T47D (cell line): ENCODE data around the gene CROCC2.

Experiments
- DNase-seq, 2 experiments: peaks; one replicate each; pipeline versions ENCODE4 v3.0.0 to v3.0.0-alpha.2; 2011 to 2012; ENCODE audit warnings: low read depth in 1 of 2, low spot score in 1 of 2
- JUND ChIP-seq: IDR thresholded peaks from 2 replicates; pipeline ENCODE4 v1.6.1; 2012; ENCODE audit warnings: low read depth
- in situ Hi-C: cut with HindIII; loops from 2 replicates; pipeline ENCODE4 v1.10.0; 2016; ENCODE audit warnings: low sequenced_read_pairs, low pct_unique_long_range_greater_than_20kb

The CROCC2 gene

DNA sequence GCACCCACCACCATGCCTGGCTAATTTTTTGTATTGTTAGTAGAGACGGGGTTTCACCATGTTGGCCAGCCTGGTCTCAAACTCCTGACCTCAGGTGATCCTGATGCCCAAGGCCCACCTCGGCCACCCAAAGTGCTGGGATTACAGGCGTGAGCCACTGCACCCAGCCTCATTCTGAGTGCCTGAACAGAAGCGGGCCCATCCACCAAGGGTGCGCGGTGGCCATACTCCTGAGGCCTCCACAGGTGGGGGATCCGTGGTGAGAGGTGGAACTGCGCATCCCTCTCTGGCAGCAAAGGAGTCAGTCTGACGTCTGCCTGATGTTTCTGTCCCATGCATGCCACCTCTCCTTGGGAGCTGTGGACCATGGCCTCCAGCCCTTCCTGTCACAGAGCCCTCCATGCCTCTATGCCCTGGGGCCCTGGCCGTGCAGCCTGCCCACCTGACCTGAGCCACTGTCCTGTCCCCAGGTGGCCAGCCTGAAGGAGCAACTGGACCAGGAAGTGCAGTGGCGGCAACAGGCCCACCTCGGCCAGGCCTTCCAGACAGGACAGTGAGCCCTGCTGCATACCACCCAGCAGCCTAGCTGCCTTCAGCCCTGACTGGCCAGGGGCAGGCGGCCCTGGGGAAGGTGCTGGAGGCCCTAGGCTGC is 84.7 kb downstream of the CROCC2 start:
- TF ChIP-seq JUND = no peak
- in situ Hi-C loops = no loop called here
- DNase-seq = no peak

DNA sequence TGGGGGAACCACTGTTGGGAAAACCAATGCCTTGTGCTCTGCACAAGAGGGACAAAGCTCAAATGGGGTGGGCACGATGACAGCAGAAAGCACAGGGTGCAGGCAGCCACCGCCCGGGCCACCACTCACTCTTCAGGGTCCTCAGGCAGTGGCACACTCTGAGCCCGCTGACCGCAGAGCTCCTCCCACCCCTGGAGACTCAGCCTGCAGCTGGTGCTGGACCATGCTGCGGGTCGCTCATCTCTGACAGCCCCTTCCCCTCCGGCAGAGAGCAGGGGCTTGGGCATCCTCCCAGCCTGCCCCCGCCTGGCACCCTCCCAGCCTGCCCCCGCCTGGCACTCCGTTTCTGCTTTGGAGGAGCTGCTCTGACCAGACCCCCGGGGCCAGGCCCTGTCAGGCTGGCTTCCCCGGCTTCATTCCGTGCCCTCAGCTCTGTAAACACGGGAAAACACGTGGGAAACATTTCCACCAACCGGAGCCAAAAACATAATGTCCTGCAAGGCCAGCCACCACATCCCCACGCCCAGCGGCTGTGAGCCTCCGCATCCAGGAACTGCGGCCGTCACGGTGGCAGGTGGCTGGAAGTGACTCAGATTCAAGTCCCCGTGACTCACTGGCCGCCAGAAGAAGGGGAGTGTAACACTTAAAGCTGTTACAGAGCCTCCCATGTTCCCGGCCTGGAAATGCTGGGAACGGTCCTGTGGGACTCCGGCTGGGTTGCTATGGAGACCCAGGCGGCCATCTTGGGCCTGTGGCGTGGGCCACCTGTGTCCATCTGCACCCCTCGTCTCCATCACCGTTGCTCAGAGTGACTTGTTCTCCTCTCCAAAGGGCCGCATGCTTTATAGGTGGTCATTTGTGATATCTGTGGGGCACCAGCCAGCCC is 85.5 kb downstream of the CROCC2 start:
- in situ Hi-C loops = no loop called here
- peak in 1 of 2 experiments; percentile 80 for DNase-seq
- TF ChIP-seq JUND = no peak

DNA sequence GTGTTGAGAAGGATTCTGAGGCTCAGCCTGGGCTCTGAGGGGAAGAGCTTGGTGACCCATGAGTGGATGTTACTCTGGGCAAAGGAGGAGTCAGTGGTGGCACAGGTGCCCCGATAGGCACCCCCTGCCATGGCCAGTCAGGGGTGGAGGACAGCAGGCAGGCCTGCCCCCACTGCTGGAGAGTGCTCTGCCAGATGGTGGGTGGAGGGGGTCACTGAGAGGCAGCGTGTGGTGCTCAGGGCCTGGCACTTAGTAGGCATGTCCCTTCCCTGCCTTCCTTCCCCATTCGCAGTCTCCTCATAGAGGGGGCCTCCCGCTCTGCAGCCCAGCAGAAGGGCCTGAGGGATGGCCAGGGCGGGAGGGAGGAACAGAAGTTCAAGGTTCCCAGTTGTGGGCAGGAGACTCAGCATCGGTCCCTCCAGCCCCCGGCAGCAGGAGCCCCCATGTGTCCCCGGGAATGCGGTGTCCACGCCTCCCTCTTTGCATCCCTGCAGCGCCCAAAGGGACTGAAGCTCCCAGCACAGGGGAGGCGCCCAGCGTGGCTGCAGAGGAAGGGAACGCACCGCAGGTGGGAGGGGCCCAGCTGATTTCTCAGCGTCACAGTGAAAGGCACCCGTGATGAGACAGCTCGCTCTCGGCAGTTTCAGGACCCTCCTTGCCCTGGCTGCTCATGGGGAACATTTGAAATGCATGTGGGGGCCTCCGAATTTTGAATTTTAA is 86.6 kb downstream of the CROCC2 start:
- no peak for DNase-seq
- in situ Hi-C loops = no loop called here
- no peak for TF ChIP-seq JUND

DNA sequence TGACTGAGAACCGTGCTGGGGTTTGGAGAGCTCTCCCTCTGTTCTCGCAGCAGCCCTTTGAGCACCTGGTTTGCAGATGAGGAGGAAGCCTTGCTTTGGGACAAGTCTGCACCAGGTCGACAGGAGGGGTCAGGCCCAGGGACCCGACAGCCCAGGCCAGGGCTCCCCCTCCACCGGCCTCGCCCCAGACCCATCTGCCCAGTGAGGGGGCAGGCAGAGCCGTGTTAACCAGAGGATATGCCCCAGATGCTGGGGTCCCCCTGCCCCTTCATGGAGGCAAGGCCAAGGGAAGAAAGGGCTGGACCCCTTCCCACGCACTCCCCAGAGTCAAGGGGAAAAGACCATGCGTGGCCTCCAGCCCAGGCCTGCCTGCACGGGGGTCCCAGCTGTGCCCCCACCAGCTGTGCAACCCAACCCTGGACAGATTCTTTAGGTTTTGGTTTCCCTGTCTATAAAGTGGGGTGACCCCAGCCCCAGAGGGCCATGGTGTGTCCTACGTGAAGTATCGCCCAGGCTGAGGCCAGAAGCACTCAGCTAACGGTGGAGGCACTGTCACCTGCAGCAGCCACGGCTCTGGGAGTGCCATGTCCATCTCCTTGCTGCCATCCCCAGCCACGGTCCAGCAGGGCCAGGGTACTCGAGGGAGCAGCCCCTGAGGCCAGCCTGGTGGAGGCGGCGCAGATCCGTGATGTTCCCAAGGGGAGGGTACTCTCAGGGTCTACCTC is 87.5 kb downstream of the CROCC2 start:
- TF ChIP-seq JUND = no peak
- in situ Hi-C loops = no loop called here
- no peak for DNase-seq

DNA sequence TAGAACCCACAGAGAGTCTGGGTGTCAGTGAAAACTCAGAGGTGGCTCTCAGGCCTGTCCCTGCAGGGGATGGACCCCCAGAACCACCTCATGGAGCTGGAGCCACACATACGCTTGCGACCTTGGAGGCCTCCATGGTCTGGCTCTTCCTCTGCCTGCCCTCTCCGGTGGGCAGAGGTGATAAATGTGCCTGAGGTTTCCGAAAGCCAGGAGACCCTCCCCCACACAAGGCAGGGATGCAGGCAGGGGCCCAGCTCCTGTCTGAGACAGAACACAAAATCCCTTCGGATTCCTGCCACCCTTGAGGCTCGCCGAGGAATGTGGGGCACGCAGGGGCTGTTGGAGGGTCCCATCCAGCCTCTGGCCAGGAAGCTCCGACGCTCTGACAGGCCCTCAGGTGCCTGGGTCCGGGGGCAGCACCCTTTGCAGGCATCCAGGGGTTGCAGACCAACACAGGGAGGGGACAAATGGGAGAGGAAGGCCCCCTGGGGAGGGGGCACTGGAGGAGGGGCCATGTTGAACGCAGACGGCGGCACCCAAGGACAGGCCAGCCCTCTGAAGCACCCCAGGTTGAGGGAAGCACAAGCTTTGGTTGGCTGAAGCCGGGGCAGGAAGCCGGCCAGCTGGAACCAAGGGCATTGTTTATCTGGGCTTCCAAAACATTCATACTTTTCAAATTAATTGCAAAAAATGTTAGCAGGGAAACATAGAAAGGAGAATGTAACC is 88.2 kb downstream of the CROCC2 start:
- in situ Hi-C loops = no loop called here
- no peak for TF ChIP-seq JUND

DNA sequence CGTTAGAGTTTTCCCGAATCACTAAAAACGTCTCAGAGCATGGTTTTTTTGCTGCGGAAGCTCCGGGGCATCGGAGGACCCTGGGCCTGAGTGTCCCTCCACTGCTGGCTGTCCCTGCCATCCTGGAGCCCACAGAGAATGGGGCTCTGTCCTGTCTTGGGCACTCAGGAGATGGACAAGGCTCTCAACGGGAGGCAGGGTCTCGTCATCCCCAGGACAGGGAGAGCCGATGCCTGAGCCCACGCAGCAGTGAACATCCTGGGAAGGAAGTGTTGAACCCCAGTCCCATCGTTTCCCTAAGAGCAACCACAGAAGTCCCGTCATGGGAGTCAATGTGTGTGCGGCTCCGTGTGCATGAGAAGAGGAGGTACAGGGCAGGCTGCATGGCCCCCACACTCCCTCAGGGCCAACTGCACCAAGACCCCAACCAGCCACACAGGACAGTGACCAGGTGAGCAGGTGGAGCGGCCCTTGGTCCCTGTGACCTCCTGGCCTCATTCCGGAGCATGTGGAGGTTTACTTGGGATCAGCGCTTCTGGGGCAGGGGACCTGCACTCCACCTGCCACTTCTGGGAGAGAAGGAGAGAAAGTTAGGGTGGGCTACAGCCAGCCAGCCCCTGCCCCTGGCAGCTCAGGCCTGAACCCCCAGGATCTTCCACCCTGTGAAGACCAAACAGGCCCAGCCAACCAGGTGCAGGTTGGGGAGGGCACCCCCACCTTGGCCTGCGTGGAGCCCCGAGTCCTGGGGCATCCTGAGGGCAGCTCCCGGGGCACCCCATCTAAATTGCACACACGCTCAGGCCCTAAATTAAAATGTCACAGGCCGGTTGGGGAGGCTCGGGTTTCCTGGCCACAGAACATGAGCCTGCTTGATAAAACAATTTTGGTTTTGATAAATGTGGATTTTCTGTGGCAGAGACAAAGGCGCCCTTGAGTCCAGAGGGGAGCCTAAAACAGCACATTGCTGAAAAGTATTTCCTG is 89.2 kb downstream of the CROCC2 start:
- DNase-seq = no peak
- in situ Hi-C loops = no loop called here
- TF ChIP-seq JUND = no peak

More for the DNA sequence above, 88.2 kb downstream of the CROCC2 start:
- no peak for DNase-seq

DNA sequence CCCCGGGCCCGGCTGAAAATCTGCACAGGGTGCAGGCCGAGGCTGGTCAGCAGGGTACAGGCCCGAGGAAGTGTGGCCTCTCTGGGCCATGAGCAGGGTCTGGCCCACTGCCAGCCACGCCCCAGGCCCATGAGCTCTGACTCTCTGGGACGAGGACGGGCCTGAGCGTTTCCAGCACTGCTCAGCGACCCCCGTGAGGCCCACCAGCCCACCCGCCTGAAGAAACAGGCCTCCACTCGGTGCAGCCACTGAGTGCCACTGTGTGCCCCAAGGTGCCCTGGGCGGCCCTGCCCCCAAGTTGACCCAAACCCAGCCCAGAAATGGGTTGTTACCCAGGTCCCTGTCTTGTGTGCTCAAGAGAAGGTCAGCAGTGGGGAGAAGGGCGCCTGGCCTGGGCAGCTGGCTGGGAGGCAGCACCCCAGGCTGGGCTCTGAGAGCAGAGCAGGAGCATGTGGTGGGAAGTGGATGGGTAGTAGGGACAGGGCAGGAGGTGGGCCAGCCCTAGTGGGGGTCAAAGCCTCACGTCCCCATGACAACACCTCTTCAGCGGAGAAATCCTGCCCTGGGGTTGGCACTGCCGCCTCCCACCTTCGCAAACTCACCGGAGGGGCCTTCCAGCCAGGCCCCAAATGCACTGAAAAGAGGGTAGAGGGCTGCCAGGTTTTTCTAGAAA is 90.2 kb downstream of the CROCC2 start:
- in situ Hi-C loops = no loop called here
- no peak for TF ChIP-seq JUND
- DNase-seq = no peak

DNA sequence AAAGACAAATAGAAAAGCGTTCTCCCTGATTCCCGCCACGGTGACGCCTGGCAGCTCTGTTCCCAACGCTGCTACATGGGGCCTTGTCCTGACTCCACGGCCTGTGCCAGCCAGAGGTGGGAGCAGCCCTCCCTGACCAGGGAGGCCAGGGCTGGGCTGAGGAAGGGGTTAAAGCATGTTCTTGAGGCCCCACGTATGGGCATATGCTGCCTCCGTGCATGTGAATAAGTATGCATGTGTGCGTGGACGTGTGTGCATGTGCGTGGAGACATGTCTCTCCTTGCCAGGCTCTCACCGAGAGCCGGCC is 90.7 kb downstream of the CROCC2 start:
- DNase-seq = no peak
- in situ Hi-C loops = no loop called here
- TF ChIP-seq JUND = no peak

DNA sequence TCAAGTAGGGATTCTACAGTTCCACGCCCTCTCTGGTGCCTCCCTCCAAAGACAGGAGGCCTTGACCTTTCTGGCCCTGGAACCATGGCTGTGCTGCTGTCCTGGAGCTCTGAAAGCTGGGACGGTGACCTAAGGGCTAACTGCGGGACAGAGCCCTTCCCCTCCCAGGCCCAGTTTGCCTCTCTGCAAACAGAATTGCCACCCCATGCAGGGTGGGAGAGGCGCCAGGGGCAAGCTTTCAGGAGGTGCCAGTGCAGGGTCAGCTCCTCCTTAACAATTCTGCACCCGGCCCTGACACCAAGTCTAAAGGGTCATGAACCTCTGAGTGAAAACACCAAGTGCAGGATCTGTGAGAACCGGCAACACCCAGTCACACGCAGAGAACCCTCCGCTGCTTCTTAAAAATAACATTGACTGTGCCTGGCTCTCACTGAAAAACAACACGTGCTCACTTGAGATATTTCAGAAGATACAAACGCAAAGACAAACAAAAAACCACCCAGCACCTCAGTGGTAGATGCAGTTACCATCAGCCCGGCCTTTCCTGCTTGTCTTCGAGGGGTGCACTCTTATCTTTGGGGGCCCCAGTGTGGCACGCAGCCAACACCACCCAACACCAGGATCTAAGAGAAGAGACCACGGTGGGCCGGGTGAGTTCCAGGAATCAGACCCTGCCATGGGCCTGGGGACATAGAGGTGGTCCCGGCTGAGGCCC is 91.2 kb downstream of the CROCC2 start:
- no peak for DNase-seq
- no peak for TF ChIP-seq JUND
- in situ Hi-C loops = no loop called here
